Kidney epithelial cell (primary cell): Measurements from ENCODE around the gene ACSM5. TPM values are rescaled to one million over a fixed set of nuclear protein-coding genes. Genes with fewer than 3 reads are reported as not detected.
"Not testable (repeated sequence)": the region's sequence is repeated elsewhere in the genome, so short reads cannot be mapped to it uniquely, and the experiment has no call there.

Experiments used
- DNase-seq: peaks from one replicate; pipeline ENCODE4 v3.0.0-alpha.2; 2010; ENCODE audit warnings: low read depth
- H3K27me3 ChIP-seq: 2 replicates; pipeline ENCODE4 v1.6.0; 2011; ENCODE audit warnings: low read length; ENCODE audit not compliant: control insufficient read depth, insufficient read depth
- H3K36me3 ChIP-seq: 2 replicates; pipeline ENCODE4 v1.5.1; 2011; ENCODE audit warnings: low read length; ENCODE audit not compliant: control insufficient read depth, insufficient read depth
- H3K4me3 ChIP-seq: 2 replicates; pipeline ENCODE4 v1.5.1; 2011; ENCODE audit warnings: low read depth, mild to moderate bottlenecking, control low read depth, low read length
- total RNA-seq: library from RNA; depleted of rRNA; stranded (reverse); fragments of >200 nt; gene quantifications from 2 replicates; pipeline ENCODE4 v1.2.3, GENCODE V29; 2015
- TF ChIP-seq, protein P1 (sequence below): IDR thresholded peaks from 2 replicates; pipeline ENCODE4 v1.5.1; 2011; ENCODE audit warnings: mild to moderate bottlenecking, moderate library complexity, low read length, control low read depth, inconsistent platforms; ENCODE audit not compliant: insufficient read depth, poor library complexity, severe bottlenecking

ACSM5 gene
- total RNA-seq, 1 donor from 2014 or later, result not detected

DNA sequence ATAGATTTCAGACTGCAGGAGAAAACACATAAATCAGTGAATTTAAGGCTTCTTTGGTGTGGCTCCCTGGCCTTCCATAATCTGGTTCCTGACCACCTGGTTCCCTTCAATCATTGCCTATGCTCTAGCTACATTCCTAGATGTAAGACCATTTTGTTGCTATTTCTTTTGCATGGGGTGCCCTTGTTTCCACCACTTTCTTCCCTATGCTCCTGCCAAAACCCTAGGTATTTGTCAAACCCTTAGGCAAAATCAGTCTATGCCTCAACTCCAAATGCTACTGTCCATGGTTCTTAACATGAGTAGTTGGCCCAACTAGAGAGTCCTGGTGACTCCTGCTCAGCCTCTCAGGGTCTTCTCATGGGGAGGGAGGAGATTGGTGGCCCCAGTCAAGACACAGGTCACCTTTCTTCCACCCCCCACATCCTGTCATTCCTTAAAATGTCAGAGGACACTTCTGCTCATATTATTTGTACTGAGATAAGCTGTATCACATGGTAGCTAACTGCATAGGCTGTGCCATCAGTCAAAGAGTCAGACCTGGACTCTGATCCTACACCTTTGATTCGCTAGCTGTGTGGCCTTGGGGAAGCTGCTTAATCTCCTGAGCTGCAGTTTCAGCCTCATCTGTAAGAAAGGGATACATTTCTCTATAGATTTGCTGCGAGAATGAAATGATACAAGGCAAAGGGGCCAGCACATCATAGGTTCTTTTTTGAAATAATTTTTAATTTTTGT is 15.0 kb downstream of the ACSM5 start:
- no peak for DNase-seq
- Histone ChIP-seq H3K4me3 (no peak overlapping the region), H3K36me3 (no peaks in the 10 kb centered on the region), H3K27me3 (no peaks in the 10 kb centered on the region)
- TF ChIP-seq, protein P1, sequence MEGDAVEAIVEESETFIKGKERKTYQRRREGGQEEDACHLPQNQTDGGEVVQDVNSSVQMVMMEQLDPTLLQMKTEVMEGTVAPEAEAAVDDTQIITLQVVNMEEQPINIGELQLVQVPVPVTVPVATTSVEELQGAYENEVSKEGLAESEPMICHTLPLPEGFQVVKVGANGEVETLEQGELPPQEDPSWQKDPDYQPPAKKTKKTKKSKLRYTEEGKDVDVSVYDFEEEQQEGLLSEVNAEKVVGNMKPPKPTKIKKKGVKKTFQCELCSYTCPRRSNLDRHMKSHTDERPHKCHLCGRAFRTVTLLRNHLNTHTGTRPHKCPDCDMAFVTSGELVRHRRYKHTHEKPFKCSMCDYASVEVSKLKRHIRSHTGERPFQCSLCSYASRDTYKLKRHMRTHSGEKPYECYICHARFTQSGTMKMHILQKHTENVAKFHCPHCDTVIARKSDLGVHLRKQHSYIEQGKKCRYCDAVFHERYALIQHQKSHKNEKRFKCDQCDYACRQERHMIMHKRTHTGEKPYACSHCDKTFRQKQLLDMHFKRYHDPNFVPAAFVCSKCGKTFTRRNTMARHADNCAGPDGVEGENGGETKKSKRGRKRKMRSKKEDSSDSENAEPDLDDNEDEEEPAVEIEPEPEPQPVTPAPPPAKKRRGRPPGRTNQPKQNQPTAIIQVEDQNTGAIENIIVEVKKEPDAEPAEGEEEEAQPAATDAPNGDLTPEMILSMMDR, result no peak

DNA sequence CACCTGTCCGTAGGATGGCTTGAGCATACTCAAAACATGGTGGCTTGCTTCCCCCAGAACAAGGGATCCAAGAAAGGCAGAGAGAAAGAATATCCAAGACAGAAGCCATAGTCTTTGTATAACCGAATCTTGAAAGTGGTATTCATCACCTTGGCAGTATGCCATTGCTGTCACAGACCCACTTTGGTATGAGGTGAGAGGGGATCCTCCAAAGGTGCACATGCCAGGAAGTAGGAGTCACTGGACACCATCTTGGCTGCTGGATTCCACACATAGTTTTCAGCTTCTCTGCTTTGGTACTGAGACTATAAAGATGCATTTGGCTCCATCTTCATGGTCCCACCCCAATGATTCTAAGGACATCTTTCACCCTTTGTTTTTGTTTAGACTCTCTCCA is 18.1 kb downstream of the ACSM5 start:
- not testable (repeated sequence) for H3K4me3 ChIP-seq, DNase-seq, H3K27me3 ChIP-seq, H3K36me3 ChIP-seq

DNA sequence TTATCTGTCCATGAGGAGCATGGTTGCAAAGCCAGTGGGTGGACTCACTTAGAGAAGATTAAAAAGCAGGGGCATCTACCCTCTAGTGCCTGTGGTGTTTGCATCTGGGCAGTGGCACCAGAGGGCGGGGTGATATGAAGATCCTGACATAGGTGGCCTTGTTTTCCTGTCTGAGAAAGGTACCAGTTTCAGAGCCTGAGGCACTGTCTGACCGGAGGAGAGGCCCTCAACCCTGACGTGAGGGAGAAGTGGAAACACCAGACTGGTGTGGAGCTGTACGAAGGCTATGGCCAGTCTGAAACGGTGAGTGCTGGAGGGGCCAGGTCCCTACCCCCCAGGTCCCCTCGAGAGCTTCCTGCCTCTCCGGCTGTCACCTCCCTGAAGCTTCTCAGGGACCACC is 20.2 kb downstream of the ACSM5 start:
- not testable (repeated sequence) for DNase-seq, H3K27me3 ChIP-seq, H3K36me3 ChIP-seq

DNA sequence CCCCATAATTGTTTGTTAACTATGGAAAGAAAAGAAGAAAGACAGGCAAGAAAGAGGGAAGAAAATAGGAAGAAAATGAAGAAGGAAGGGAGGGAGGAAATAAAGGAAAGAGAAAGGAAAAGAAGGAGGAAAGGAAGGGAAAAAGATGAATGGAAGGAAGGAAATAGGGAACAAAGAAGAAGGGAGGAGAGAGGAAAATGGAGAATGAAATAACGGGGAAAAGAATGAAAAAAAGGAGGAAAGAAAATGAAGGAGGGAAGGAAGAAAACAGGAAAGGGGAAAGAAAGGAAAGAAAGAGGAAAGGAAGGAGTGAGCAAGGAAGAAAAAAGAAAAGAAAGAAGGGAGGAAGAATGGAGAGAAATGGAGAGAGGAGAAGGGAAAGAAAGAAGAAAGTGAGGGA is 21.1 kb downstream of the ACSM5 start:
- not testable (repeated sequence) for H3K4me3 ChIP-seq, H3K36me3 ChIP-seq, DNase-seq, H3K27me3 ChIP-seq

More for the DNA sequence above, 20.2 kb downstream of the ACSM5 start:
- not testable (repeated sequence) for H3K4me3 ChIP-seq

DNA sequence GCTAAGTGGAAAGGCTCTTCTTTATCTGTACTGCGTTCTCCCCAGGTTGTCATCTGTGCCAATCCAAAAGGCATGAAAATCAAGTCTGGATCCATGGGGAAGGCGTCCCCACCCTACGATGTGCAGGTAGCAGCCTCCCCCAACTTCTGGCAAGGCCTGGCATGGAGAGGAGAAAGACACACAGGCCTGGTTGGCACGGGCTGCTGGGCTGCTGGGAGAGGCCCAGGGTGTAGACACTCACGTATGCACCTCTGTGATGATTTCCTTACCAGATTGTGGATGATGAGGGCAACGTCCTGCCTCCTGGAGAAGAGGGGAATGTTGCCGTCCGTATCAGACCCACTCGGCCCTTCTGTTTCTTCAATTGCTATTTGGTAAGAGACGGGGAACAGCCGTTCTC is 21.6 kb downstream of the ACSM5 start:
- TF ChIP-seq, protein P1, result no peak
- DNase-seq, result no peak
- Histone ChIP-seq H3K4me3 (no peak overlapping the region), H3K36me3 (no peaks in the 10 kb centered on the region), H3K27me3 (no peaks in the 10 kb centered on the region)

DNA sequence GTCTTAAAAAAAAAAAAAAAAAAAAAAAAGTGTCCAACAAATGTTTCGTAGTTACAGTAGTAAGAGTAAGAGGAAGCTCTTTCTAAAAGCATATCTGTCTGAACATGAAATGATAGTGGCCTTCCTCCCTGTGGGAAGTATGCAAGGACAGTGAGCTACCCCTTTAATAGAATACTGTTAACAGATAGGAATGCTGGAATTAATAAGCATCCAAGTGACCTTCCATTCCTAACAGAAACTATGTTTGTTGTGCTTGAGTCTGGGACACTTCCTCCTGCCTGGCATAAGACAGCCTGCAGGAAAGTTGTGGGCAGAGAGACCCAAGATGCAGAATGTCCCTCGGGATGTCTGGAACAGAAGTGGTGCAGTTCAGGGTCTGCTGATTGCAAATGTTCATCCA is 29.6 kb downstream of the ACSM5 start:
- not testable (repeated sequence) for H3K4me3 ChIP-seq, H3K27me3 ChIP-seq, DNase-seq, H3K36me3 ChIP-seq

DNA sequence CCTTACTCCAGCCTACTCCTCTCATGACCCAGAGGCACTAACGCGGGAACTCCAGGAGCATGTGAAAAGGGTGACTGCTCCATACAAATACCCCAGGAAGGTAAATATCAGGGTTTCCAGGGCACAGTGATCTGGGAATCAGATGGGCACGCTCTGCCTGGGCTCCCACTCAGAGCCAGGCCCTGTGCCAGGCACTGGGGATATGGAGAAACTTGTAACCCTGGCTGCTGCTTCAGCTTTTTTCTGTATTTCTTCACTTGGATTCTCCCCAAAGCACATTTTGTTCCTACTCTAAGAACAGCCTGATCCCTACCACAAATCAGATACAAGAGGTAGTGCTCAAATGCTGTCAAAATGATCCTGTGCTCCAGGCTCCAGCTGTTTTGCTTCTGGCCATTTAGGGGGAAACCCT is 30.5 kb downstream of the ACSM5 start:
- not testable (repeated sequence) for H3K4me3 ChIP-seq, DNase-seq, H3K36me3 ChIP-seq, H3K27me3 ChIP-seq

DNA sequence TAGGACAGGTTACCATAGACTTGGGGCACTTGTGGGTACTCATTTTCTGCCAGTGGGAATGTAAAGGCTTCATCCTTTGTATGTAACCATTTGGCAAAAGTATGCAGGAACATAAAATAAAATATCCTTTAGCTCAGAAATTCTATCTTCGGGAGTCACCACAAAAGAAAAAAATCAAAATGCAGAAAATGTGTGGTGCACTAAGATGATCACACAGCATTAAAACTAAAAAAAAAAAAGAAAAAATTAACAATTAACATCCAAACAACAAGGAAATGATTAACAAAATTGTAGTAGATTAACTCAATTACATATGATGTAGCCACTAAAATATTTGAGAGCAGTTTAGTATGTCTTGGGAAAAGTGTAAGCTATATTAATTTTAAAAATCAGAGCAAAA is 31.4 kb downstream of the ACSM5 start:
- not testable (repeated sequence) for DNase-seq, H3K27me3 ChIP-seq, H3K4me3 ChIP-seq, H3K36me3 ChIP-seq

DNA sequence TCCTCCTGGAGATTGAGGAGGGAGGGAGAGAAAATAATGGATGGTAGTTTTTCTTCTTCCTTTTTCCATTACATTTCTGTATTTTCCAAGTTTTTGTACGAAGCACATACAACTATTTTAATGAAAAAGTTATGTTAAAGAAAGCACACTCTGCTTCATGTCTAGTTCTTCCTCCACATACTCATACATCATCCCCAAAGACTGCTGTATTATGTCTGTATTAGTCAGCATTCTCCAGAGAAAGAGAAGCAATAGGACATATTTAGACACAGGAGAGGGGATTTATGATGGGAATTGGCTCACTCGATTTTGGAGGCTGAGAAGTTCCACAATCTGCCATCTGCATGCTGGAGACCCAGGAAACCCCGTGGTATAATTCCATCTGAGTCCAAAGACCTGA is 31.9 kb downstream of the ACSM5 start:
- DNase-seq, result no peak
- Histone ChIP-seq H3K36me3 (no peaks in the 10 kb centered on the region), H3K4me3 (no peak overlapping the region), H3K27me3 (no peaks in the 10 kb centered on the region)
- TF ChIP-seq, protein P1, result no peak

DNA sequence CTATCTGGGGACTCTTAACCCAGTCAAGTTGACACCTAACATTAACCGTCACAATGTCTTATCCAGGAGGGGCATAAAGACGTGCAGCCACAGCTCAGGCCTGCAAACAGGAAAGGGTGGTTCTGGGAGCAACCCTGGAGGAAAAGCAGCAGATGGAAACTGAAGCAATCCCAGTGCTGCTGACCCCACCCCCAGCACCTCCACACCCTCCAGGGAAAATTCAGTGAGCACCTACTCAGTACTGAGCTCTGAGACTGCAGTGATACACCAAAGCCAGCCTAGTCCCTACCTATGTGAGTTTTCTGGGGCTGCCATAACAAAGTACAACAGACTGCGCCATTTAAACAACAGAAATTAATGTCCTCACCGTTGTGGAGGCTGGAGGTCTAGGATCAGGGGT is 32.5 kb downstream of the ACSM5 start:
- not testable (repeated sequence) for H3K4me3 ChIP-seq, H3K27me3 ChIP-seq, H3K36me3 ChIP-seq, DNase-seq

DNA sequence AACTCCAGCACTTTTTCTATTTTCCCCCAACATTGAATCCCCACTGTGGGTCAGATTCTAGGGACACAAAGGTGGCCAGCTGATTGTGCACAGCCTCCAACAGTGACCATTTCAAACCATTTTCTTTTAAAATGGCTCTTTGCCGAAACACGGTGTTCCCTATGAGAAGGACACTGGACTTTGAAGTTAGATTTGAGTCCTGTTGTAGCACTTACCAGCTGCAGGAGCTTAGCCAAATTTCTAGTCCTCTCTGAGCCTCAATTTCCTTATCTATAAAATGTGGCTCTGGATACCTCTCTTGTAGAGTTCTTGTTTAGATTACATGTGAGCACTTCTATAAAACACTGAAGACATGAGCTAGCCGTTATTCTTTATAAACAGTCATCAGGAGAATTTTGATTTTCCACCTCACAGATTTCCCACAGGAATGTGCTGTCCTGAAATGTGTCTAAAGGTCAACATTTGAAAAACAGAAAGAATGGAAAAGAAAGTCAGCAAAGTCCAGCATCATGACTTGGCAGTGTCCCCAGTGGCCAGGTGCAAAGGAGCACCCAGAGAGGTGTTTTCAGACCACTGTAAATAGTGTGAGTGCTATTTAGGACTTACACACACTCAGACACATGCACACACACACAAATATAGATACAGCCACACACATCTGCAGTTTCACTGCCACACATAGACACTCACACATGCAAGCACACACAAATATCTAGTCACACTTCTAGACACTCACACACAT is 37.5 kb downstream of the ACSM5 start:
- not testable (repeated sequence) for H3K4me3 ChIP-seq, H3K27me3 ChIP-seq, H3K36me3 ChIP-seq, DNase-seq

DNA sequence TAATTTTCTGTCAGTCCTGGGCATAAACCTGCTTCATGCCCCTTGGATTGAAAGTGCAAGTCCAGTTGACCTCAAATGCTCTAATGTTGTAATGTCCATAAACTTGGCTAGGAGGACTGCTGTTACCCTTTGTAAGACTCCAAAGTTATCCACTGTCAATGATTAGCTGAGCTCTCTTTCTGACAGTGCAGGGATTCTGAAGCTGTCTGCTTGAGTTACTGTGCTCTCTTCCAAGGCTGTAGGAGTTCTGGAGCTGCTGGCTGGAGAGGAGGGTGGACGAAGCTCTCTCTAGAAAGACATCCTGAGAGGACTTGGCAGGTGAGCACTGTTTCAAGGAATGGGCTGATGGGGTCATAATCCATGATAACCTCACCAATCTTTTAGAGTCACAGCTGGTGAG is 42.0 kb downstream of the ACSM5 start, which contains the start of gene ACSM2A:
TSS of gene ACSM2A (plus strand) at position 158 of the 400 bp plus-strand sequence. CDS start 8,594 bp downstream, outside the sequence.
- not testable (repeated sequence) for H3K4me3 ChIP-seq, H3K27me3 ChIP-seq, DNase-seq

More for the DNA sequence above, 42.0 kb downstream of the ACSM5 start, which contains the start of gene ACSM2A:
- not testable (repeated sequence) for H3K36me3 ChIP-seq
